Measurements from ENCODE around the gene SPEF1. TPM values are rescaled to one million over a fixed set of nuclear protein-coding genes. Genes with fewer than 3 reads are reported as not detected.

Gene SPEF1
- total and polyA plus RNA-seq, 2 of the 13 experiments (the other 11 are each of a cell fraction or from before 2014, with no cell fraction given): 0.11 to 0.27 TPM

- TF ChIP-seq ZSCAN12 (CRISPR knock-in tag; IDR thresholded peaks at IDR 0.05) (no peak), ZNF761 (CRISPR knock-in tag; conservative IDR thresholded peaks at IDR 0.05) (0 out of 2 replicates have a peak, but pooled peaks have one; percentile 15), SETDB1 (CRISPR knock-in tag; IDR thresholded peaks at IDR 0.05; ENCODE audit: borderline replicate concordance) (no peak), POLR2G (IDR thresholded peaks at IDR 0.05; ENCODE audit: low read depth, low read length) (no peak), MZF1 (CRISPR knock-in tag; IDR thresholded peaks at IDR 0.05; ENCODE audit: borderline replicate concordance) (peak; percentile 94; the same call in 1 of the 2 replicates), NR1H2 (CRISPR knock-in tag; IDR thresholded peaks at IDR 0.05; ENCODE audit: borderline replicate concordance, low read depth) (no peak), ZNF674 (CRISPR knock-in tag; IDR thresholded peaks at IDR 0.05; ENCODE audit: low read depth) (no peak), ZNF770 (CRISPR knock-in tag; IDR thresholded peaks at IDR 0.05) (peak; percentile 88), RBAK (CRISPR knock-in tag; IDR thresholded peaks at IDR 0.05) (no peak), FIP1L1 (IDR thresholded peaks at IDR 0.05; ENCODE audit: borderline replicate concordance, insufficient read depth, low read depth, low read length) (0 out of 2 replicates have a peak, but pooled peaks have one; percentile 2), ZBTB33 (CRISPR knock-in tag; IDR thresholded peaks at IDR 0.05) (peak; percentile 43), HOMEZ (CRISPR knock-in tag; IDR thresholded peaks at IDR 0.05; ENCODE audit: low read depth) (no peak), ELF4 (CRISPR knock-in tag; IDR thresholded peaks at IDR 0.05; ENCODE audit: borderline replicate concordance) (no peak), CSRNP2 (CRISPR knock-in tag; conservative IDR thresholded peaks at IDR 0.05; ENCODE audit: low read depth) (no peak), PTBP1 (IDR thresholded peaks at IDR 0.05; ENCODE audit: low read depth, low read length, poor library complexity, severe bottlenecking) (peak; percentile 93), FOSL1 (CRISPR knock-in tag; IDR thresholded peaks at IDR 0.05; ENCODE audit: borderline replicate concordance) (peak; percentile 12; the same call in 1 of the 2 replicates), ZNF431 (CRISPR knock-in tag; IDR thresholded peaks at IDR 0.05; ENCODE audit: borderline replicate concordance, low read depth) (peak; percentile 31; the same call in 1 of the 2 replicates), ZNF768 (CRISPR knock-in tag; IDR thresholded peaks at IDR 0.05) (no peak; the same call in 1 of the 2 replicates), ZNF556 (CRISPR knock-in tag; IDR thresholded peaks at IDR 0.05; ENCODE audit: borderline replicate concordance) (peak; percentile 68; the same call in 1 of the 2 replicates)
Measured at GRCh38 chr20:3768342-3769130, 12.7 kb downstream of the SPEF1 start (continued).
